ENCODE results near the gene TSFM.

The TSFM gene

DNA sequence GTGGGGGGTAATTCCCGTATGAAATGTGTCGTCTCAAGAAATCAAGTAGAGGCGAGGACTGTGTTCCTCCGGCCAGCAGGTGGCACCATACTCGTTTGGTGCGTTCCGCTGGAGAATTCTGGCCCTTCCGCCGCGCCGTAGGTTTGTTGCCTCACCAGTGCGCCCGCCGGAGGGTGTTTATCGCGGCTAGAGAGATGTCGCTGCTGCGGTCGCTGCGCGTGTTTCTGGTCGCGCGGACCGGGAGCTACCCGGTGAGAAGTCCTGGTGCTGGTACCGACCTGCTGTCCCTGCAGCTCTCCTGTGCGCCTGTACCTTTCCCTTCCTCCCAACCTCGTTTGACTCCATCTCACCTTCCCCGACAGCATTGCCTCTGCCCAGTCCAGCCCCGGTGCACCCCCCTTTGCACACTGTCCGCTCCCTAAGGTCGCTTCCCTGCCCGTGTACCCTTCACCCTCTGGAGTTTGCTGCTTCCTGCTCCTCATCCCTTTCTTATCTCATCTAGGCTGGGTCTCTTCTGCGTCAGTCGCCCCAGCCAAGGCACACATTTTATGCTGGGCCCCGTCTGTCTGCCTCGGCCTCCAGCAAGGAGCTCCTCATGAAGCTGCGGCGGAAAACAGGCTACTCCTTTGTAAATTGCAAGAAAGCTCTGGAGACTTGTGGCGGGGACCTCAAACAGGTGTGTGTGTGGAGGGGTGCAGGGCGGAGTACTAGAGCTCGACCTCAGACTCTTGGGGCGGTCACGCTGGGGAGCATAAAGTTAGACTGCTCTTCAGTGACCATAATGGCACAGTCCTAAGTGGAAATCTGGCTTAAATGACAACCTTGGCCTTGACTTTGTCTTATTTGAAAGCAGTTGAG is at the start of gene TSFM:
Gene TSFM (plus strand): TSS at position 180 of the 858 bp plus-strand sequence. CDS start 15 bp downstream, at position 195.
- DNase-seq = peak; percentile 83

DNA sequence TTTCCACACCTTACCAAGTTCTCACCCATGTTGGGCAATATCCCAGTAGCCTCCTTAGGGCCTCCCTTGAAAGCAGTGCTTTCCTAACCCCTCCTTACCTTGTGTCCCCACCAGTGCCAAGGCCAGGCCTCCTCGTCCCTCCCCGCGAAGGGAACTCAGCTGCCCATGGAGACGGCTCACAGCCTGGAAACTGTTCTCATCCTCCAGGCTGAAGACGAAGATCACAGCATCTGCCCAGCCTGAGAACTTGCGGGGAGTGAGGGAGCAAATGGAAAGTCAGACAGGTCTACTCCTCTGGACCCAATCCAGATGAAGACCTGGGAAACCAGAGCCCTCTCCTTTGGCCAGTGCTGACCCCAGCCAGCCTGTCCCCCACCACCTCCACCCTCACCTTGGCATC is 48.7 kb upstream of the TSFM start:
- no peak for DNase-seq

DNA sequence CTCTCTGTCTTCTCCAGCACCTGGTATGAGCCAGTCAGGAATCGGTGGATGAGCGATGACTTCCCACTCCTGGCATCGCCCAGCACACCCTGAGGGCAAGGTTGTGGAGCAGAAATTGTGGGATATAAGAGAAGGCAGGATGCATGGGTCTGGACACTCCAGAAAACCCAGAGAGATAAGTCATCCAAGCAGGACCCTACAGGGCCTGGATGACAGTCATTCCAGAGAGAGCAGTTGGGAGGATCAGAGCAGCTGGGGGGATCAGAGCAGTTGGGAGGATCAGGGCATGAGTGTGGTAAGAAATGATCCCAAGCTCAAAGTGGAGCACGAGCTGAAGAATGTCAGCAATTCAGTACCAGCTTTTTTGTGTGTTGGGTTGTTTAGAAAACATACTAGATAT is 48.0 kb upstream of the TSFM start:
- DNase-seq = no peak

DNA sequence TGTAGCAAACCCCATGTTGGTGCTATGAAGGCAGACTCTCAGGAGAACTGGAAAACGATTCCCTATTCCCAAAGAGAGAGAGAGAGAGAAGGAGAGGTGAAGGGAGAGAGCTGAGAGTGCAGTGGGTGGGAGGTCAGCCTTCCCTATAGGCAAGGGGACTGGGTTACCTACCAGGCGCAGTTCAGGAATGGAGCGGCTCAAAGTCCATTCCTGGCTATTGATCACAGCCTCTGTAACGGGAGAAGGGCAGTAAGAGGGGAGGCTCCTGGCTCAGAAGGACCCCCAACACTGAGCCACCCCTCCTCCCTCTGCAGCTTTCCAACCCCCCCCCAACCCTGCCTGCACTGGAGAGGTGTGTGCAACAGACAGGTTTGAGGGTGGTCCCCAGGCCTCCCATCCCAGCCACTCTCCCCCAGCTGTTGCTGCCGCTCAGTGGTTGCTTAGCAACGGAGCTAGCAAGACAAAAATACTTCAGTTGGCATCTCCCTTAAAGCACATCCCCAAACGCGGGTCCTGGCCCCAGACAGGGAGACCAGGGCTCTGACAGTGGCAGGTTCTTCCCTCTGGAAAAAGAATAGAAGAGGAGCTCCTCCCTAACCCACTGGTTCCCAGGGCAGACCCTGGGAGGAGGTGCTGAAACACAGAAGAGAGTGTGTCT is 47.3 kb upstream of the TSFM start:
- DNase-seq = no peak

DNA sequence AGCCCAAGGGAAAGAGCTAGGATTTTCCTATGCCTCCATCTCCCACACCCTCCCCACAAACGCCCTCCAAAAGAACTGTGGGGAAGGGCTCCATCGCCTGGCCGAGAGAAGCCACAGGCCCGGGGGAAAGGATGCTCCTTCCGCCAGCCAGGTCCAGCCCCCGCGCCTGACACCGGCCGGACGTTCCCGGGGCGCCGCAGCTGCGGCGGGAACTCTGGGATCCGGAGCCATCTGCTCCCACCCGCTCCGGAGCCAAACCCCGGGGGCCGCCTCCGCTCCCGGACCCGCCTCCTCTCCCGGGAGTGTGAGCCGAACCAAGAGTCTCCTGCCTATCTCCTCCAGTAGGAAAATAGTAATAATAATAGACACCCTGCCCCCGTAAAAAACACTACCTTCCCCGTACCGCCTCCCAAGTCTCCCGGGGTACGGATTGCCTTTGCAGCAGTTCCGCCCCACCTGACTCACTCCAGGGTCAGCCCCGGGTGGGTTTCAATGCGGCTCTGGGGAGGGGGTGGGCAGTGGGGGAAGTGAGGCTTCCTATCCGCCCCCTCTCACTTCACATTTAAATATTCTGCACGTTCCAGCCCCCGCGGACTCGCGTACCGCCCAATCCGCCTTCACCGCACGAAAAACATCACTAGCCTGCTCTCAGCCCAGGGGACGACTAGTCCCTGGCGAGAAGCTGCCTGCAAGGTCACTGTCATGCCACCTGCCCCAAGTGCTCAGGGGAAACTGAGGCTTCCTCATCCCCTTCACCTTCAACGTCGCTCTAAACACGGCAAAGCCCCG is 46.4 kb upstream of the TSFM start:
- DNase-seq = no peak

DNA sequence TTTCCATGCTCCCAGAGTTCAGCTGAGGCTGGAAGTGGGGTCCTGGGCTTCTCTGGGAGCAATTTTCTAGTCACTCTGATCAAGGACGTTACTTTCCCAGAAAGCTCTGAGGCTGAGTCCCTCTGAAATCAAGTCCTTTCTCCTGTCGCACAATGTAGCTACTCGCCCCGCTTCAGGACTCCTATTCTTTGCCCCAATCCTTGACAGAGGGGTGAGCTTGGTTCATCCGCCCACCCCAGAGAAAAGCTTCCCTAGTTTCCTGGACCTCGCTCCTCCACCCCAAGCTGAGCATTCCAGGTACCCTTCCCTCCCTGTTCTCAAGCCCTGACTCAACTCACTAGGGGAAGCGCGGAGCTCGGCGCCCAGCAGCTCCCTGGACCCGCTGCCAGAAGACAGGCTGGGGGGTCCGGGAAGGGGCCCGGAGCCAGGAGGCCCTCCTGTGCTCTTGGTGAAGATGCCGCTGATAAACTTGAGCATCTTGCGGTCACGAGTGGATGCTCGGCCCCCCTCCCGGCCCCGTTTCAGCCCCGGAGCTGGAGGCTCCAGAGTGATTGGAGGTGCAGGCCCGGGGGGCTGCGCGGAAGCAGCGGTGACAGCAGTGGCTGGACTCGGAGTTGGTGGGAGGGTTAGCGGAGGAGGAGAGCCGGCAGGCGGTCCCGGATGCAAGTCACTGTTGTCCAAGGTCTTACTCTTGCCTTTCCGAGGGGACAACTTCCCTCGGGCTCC is 45.7 kb upstream of the TSFM start:
- no peak for DNase-seq

DNA sequence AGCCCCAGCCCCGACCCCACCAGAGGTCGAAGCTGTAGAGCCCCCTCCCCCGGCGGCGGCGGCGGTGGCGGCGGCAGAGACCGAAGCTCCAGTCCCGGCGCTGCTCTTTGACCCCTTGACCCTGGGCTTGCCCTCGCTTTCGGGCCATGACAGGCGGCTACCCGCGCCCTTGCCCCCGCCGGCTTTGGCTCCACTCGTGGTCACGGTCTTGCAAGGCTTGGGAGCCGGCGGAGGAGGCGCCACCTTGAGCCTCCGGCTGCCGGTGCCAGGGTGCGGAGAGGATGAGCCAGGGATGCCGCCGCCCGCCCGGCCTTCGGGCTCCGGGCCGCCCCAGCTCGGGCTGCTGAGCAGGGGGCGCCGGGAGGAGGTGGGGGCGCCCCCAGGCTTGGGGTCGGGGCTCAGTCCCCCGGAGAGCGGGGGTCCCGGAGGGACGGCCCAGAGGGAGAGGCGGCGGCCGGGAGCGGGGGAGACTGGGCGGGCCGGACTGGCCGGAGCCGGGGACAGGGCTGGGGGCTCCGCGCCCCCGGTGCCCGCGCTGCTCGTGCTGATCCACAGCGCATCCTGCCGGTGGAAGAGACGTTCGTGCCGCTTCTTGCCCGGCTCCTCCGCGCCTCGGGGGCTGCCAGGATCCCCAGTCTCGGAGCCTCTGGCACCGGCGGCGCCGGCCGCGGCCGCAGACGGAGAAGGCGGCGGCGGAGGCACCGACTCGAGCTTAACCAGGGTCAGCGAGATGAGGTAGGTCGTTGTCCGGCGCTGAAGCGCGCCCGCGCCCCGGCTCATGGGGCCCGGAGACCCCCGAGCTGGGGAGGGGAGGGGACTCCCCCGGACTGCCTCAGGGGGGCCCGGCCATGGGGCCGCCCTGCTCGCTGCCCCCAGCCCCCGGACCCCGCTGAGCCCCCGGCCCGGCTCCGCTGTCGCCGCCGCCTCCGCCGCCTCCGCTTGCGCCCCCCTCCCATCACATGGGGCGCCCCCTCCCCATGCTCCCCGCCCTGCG is 44.8 kb upstream of the TSFM start:
- DNase-seq = no peak

DNA sequence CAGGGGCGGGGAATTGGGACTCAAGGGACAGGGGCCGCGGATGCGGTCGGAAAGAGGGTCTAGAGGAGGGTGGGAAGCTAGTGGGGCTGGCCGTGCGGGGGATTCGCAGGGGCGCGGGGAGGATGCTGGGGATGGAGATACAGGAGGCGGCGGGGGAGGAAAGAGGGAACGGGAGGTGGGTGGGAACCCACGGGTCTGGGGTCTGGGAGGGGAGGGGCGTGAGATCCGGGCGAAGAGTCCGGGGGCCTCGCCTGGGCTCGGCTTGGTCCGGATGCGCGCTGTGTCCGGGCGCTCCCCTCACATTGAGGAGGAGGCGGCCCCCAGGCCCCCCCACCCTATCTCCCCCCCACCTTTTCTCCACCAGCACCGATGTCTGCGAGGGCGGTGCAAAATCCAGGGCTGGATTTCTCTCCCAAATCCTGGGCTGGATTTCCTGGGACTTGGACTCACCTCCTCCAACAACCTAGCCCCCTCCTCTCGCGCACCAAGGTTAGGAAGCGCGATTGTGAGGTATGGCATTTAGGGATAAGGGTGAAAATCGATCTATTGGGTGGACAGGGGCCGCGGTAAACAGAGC is 43.8 kb upstream of the TSFM start, which contains the start of gene AGAP2:
Gene AGAP2 (minus strand): TSS at position 82 of the 577 bp plus-strand sequence. CDS start 496 bp downstream, outside the sequence.
- no peak for DNase-seq

DNA sequence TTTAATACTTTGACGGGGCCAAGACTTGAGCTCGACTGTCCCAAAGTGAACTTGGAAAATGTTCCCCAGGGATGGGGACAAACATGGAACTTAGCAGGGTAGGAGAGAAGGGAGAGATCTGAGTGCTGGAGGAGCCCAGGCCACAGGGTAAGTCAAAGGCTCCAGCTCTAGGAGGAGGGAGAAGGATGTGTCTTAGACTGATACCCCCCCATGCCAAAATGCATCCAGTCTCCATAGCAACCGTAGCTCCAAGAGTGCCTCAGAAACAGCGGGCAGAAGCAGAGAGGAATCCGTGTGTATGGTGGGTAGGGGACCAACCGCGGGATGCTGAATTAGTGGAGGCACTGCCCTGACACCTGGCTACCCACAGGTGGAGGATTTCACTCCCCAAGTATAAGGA is 43.2 kb upstream of the TSFM start:
- no peak for DNase-seq

DNA sequence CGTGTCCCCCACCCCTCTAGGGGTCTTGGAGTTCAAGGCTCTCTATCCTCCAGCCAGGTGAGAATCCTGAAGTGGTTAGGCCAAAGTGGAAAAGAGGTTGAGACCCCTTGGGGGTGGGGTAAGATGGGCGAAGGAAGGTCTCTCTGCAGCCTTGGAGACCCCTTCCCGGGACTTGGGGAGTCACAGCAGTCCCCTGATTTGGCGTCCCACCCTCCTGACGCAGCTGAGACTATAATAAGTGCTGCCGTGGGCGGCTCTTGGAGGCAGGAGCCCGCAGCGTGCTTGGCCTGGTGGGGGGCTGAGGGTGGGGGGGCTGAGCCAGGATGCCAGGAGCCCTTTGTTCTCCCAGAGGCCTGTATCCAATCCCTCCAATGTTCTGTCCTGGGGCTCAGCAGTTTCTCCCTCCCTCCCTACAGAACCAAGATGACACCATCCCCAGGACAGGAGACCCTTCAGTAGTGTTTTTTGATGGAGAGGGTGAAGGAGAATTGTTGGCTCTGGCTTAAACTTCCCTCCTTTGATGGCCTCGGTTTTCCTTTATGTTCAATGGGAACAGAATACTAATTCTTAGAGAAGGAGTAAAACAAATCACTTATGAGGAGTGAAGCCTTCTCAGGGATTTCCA is 42.6 kb upstream of the TSFM start:
- DNase-seq = no peak

DNA sequence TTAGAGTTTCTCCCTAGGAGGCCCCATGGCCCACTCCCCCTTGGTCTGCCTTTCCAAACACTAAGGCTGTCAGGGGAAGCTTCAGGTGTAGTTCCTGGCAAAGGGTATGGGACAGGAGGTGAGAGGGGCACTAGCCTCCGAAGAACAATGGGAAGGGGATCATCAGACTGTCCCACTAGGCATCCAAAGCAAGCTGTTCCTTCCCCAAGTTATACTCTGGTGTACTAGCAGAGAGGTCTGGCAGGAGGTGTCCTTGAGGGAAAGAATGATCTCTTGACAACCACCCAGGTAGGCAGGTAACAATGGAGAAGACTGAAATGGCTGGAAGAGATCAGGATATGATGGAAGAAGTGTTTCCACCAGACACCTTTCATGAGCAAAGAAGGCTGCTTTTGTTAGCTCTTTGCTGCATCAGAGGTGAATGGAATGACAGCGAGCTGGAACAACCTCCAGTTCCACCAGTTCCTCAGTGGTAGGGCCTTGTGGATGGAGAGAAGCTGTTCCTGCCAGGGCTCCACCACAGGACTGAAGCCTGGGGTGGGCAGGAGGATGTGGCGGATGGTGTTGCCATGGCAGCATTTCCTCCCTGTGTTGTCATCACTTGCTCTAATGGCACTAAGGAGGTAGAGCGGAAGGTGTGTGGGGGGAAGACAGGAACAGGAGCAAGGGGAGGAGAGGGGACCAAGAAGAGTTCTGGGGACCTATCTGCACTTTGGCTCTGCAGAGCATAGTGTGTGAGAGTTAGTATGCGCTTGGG is 41.8 kb upstream of the TSFM start:
- no peak for DNase-seq

DNA sequence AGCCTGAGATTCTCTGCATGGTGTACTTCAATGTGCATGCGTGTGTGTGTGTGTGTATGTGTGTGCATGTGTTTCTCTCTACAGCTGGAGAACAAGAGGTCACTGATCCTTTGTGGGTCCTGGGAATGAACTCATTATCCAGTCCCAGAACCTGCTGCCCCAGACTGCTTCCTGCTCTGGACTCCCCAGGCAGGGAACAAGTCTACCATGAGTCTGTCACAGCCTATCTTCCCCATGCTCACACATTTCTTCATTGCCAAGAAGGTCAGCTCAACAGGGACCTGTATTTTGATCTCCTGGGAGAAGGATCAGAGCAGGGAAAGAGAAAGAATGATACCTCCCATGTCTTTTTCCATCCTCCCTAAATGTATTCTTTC is 41.2 kb upstream of the TSFM start:
- DNase-seq = no peak

DNA sequence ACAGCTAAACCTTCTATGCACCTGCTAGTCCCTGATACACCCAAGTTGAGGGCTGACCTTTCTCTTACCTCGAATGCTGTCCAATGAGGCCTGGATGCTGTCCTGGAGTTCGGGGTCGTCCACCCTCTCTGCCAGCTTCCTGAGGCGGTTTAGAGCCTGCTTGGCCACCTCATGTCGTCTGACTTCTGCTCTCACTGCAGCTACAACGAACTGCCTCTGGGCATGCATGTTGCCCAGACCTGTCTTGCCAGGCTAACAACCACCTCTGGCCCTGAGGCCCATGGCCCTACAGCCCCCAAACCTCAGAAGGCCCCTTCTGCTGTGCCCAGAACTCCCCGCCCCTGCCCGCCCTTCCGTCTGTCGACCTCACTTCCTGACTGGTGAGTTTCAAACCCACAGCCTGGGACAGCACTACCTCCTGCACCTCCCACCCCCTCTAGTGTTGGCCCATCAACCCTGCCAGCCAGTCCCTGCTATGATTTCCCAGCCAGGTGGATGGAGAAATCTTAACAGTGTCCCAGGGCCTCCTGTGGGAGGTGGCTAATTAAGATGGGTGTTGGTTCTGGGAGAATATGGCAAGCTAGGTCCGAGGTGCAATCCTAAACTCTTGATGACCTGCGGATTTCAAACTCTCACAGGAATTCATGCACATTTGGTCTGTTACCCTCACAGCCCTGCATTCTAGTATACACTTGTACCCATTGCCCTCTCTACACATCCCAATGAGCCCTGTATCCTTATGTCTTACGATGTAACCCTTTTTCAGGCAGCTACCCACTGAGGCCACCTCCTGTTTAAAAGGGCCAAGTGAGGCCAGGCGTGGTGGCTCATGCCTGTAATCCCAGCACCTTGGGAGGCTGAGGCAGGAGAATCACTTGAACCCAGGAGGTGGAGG is 40.5 kb upstream of the TSFM start:
- DNase-seq = no peak

DNA sequence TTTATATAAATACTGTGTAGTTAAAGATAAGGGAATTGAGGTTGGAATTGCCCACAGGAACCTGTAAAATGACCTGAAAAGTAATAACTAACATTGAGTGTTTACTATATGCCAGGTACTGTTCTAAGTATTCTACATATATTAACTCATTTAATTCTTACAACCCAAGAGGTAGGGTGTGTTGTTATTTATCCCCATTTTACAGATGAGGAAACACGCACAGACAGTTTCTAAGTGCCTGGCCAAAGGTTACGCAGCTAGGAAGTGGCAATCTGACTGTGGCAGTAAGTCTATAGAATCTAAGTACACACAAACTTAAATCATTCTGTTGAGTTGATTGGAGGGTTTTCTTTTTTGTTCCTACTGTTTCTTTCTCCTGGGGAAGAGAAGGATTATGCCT is 38.8 kb upstream of the TSFM start:
- no peak for DNase-seq

DNA sequence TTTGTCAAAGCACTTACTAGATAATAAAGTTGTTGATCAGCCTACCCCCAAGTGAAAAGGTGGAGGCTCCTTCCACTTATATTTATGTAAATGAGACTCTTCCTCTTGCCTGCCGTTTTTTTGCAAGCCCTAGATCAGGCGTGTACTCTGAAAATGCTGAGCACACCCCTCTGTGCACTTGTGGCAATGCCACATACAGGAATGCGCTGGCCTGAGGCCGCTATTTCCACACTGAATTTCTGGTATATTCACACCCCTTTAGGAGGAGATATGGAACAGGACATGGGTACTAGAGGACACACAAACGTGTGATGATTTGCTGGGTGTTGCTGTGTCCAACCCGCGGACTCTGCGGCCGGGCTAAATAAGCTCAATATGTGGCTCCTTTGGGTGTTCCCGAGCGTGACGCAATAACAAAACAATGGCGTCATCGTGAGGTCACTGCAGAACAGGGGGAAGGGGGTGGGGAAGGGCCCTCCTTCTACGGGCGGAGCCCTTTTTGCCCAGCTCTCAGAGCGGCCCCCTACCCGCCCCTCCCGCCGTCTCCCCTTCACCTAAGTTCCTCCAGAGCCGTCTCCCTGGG is 38.3 kb upstream of the TSFM start:
- no peak for DNase-seq

DNA sequence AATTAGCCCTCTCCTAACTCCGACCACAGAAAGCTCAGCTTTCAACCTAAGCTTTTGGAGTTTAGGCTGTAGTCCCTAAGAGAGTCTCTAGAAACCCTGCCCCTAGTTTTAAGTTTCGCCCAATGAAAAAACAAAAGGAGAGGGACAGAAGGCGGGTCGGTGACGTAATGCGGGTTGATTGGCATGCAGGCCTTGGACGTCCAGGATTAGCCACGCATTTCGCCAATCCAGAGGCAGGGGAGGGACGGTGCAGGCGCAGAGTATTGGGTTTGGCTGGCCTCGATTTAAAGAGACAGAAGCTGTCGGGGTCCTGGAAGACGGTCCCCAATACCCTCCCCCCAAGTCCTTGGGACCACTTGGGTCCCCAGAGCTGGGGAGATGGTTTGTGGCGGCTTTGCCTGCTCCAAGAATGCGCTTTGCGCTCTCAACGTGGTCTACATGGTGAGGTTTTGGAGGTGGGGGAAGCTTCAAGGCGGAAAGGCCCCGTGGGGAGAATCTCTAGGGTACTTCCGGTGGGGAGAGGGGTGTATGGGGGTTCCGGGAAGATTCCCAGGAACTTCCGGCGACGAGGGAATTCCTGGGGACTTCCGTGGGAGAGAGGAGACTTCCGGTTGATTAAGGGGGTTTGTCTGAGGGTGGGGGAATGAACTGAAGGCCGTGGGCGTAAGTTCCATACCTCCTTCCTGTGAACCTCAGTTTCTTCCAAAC is 37.7 kb upstream of the TSFM start, which contains the start of gene TSPAN31:
Gene TSPAN31 (plus strand): TSS at position 263 of the 708 bp plus-strand sequence. CDS start 116 bp downstream, at position 379.
- peak; percentile 97 for DNase-seq

DNA sequence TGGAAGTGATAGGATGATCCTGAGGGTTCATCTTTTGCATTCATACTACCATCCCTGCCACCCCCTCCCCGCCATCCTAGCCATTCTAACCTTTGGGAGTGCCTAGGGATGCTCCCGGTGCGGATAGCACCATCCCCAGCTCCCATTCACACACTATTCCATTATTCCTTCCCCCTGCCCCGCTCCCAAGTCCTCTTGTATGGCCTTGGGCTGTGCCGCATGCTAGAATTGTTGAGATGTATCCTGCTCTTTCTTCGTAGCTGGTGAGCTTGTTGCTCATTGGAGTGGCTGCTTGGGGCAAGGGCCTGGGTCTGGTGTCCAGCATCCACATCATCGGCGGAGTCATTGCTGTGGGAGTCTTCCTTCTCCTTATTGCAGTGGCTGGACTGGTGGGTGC is 37.1 kb upstream of the TSFM start:
- no peak for DNase-seq

DNA sequence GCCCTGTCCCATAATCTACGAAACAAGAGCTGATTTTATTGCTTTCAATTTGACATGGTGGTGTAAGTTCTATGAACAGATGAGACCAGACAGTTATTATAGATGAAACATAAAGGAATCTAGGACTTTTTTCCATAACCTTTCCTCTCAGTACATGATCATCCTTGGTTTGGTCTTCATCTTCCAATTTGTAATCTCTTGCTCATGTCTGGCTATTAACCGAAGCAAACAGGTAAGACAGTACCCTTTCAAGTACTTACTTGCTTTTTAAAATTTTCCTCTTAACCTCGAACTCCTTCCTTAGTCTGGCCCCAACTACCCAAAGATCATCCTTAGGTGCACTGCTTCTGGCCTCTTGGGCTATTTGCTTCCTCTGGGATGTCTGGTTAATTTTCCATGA is 36.6 kb upstream of the TSFM start:
- DNase-seq = no peak
